Measurements from ENCODE around the gene SCMH1.
A peak's percentile ranks its signal among the peaks of the same experiment; 100 is the strongest.

Gene SCMH1

GRCh38 chr1:41175546-41175945 lies 66.6 kb downstream of the SCMH1 start:
- H3K4me2 ChIP-seq (ENCODE audit: low read length) = no peak overlapping the region
- H3K9ac ChIP-seq (ENCODE audit: low read length) = no peak overlapping the region
- peaks cover 5% of the 10 kb centered on the region; the same call in 1 of the 2 replicates for H4K20me1 ChIP-seq (ENCODE audit: insufficient read depth, low read length)
- H3K36me3 ChIP-seq (replicated peaks; ENCODE audit: low read depth, low read length) = peaks cover 4% of the 10 kb centered on the region
- no peaks in the 10 kb centered on the region for H3K9me3 ChIP-seq (ENCODE audit: insufficient read depth, low read length)
- peaks cover 17% of the 10 kb centered on the region for H3K4me1 ChIP-seq (ENCODE audit: low read length)
- peaks cover 7% of the 10 kb centered on the region for H3K79me2 ChIP-seq (ENCODE audit: low read length)
- H3K27ac ChIP-seq (ENCODE audit: low read length) = no peak overlapping the region
- H3K4me3 ChIP-seq (ENCODE audit: low read length) = no peak overlapping the region
- no peak overlapping the region for H2AFZ ChIP-seq (ENCODE audit: low read depth, low read length)
- no peak for TF ChIP-seq CTCF (IDR thresholded peaks at IDR 0.05; ENCODE audit: low read depth, low read length)
- no peak for TF ChIP-seq EZH2phosphoT487 (IDR thresholded peaks at IDR 0.05; ENCODE audit: low read depth)
- H3K27me3 ChIP-seq (ENCODE audit: low read depth, low read length) = no peaks in the 10 kb centered on the region

GRCh38 chr1:41174170-41174569 lies 67.9 kb downstream of the SCMH1 start:
- H3K27me3 ChIP-seq (ENCODE audit: low read depth, low read length) = no peaks in the 10 kb centered on the region
- H2AFZ ChIP-seq (ENCODE audit: low read depth, low read length) = no peak overlapping the region
- no peak overlapping the region for H3K9ac ChIP-seq (ENCODE audit: low read length)
- H3K4me3 ChIP-seq (ENCODE audit: low read length) = no peak overlapping the region
- H3K4me1 ChIP-seq (ENCODE audit: low read length) = peaks cover 17% of the 10 kb centered on the region
- no peaks in the 10 kb centered on the region for H3K9me3 ChIP-seq (ENCODE audit: insufficient read depth, low read length)
- H4K20me1 ChIP-seq (ENCODE audit: insufficient read depth, low read length) = peaks cover 5% of the 10 kb centered on the region; the same call in 1 of the 2 replicates
- H3K27ac ChIP-seq (ENCODE audit: low read length) = no peak overlapping the region
- no peak overlapping the region for H3K4me2 ChIP-seq (ENCODE audit: low read length)
- H3K79me2 ChIP-seq (ENCODE audit: low read length) = peaks cover 7% of the 10 kb centered on the region
- TF ChIP-seq CTCF (IDR thresholded peaks at IDR 0.05; ENCODE audit: low read depth, low read length) (no peak), EZH2phosphoT487 (IDR thresholded peaks at IDR 0.05; ENCODE audit: low read depth) (no peak)
- peaks cover 15% of the 10 kb centered on the region for H3K36me3 ChIP-seq (replicated peaks; ENCODE audit: low read depth, low read length)

- H3K36me3 ChIP-seq (replicated peaks; ENCODE audit: low read depth, low read length) = peaks cover 20% of the 10 kb centered on the region
- no peak for TF ChIP-seq EZH2phosphoT487 (IDR thresholded peaks at IDR 0.05; ENCODE audit: low read depth)
- TF ChIP-seq CTCF (IDR thresholded peaks at IDR 0.05; ENCODE audit: low read depth, low read length) = no peak
- H3K9ac ChIP-seq (ENCODE audit: low read length) = no peak overlapping the region
- peaks cover 7% of the 10 kb centered on the region for H3K79me2 ChIP-seq (ENCODE audit: low read length)
- H4K20me1 ChIP-seq (ENCODE audit: insufficient read depth, low read length) = peaks cover 5% of the 10 kb centered on the region; the same call in 1 of the 2 replicates
- no peak overlapping the region for H3K4me2 ChIP-seq (ENCODE audit: low read length)
- no peaks in the 10 kb centered on the region for H3K27me3 ChIP-seq (ENCODE audit: low read depth, low read length)
- 0 out of 2 replicates have a peak, but pooled peaks cover 5% of the 10 kb centered on the region for H3K9me3 ChIP-seq (ENCODE audit: insufficient read depth, low read length)
- H3K27ac ChIP-seq (ENCODE audit: low read length) = no peak overlapping the region
- H3K4me3 ChIP-seq (ENCODE audit: low read length) = no peak overlapping the region
- no peak overlapping the region for H2AFZ ChIP-seq (ENCODE audit: low read depth, low read length)
- H3K4me1 ChIP-seq (ENCODE audit: low read length) = peaks cover 17% of the 10 kb centered on the region
Measured at GRCh38 chr1:41173651-41174050, 68.5 kb downstream of the SCMH1 start.

- no peaks in the 10 kb centered on the region for H3K27me3 ChIP-seq (ENCODE audit: low read depth, low read length)
- H3K9me3 ChIP-seq (ENCODE audit: insufficient read depth, low read length) = 0 out of 2 replicates have a peak, but pooled peaks cover 5% of the 10 kb centered on the region
- TF ChIP-seq CTCF (IDR thresholded peaks at IDR 0.05; ENCODE audit: low read depth, low read length) (no peak), EZH2phosphoT487 (IDR thresholded peaks at IDR 0.05; ENCODE audit: low read depth) (no peak)
- H3K36me3 ChIP-seq (replicated peaks; ENCODE audit: low read depth, low read length) = peaks cover 36% of the 10 kb centered on the region
- peak overlapping the region; percentile 19 for H3K4me2 ChIP-seq (ENCODE audit: low read length)
- peaks cover 7% of the 10 kb centered on the region for H3K79me2 ChIP-seq (ENCODE audit: low read length)
- H4K20me1 ChIP-seq (ENCODE audit: insufficient read depth, low read length) = peaks cover 5% of the 10 kb centered on the region; the same call in 1 of the 2 replicates
- peaks cover 17% of the 10 kb centered on the region for H3K4me1 ChIP-seq (ENCODE audit: low read length)
- no peak overlapping the region for H3K27ac ChIP-seq (ENCODE audit: low read length)
- H2AFZ ChIP-seq (ENCODE audit: low read depth, low read length) = no peak overlapping the region
- no peak overlapping the region for H3K9ac ChIP-seq (ENCODE audit: low read length)
- no peak overlapping the region for H3K4me3 ChIP-seq (ENCODE audit: low read length)
Measured at GRCh38 chr1:41171266-41171874, 70.7 kb downstream of the SCMH1 start.

All from OCI-LY3 (cell line).